ENCODE results near the gene C1orf53.
"Not testable (repeated sequence)": the region's sequence is repeated elsewhere in the genome, so short reads cannot be mapped to it uniquely, and the experiment has no call there.

C1orf53 gene

GRCh38 chr1:197922070-197922390 is 19.6 kb downstream of the C1orf53 start:
- peak; percentile 54 for DNase-seq

DNA sequence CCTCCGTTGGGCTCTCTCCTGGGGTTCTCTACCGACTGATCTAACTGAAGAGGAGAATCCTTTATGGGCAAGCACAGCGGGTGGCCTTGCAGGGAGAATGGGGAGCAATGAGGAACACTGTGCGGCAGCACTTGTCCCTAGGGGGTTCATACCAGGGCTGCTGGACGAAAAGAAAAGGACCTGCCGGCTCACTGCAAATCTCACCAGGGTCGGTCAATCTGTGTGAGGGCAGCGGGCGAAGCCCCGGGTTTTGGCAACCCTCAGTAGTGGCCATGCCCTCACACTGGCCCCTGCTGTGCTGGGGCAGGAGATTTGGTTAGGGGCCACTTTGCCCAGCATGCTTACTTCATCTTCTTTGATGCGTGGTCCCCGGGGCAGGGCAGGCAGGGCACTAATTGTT is 20.6 kb downstream of the C1orf53 start:
- peak; percentile 83 for DNase-seq

- peak; percentile 32 for DNase-seq
These were observed 22.2 kb downstream of the C1orf53 start for GRCh38 chr1:197924516-197925123.

DNA sequence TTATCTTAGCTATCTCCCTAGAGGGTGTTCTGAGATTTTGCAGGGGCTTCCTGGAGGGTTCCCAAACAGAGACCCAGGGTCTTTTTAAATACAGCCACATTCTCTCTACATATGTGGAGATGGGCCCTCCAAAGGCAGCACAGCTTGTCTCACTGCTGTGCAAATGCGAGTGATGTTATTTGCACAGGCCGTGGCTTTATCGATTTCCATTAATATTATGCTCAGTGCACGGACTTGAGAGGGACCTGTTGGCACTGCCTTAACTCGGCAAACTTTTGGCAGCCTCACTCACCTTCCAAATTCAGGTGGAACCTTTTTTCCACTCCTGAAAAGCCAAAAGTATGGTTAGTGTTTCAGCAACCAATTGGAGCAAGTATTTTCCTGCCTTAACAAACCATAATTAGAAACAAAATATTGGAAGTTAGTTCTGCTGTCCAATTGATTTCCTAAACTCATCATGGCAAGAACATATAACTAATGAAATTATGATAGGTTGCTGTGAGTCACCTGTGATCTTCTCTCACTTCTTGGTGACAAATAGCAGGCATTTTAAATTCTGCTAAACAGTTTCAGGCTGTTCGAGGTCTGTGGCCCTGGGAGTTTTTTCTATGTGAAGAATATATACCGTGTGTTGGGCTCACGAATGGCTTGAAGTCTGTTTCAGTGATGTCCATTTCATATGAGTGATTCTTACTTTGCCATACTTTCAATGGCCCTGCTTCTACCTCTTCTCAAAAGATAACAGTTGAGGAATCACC is 25.7 kb downstream of the C1orf53 start:
- no peak for DNase-seq

DNA sequence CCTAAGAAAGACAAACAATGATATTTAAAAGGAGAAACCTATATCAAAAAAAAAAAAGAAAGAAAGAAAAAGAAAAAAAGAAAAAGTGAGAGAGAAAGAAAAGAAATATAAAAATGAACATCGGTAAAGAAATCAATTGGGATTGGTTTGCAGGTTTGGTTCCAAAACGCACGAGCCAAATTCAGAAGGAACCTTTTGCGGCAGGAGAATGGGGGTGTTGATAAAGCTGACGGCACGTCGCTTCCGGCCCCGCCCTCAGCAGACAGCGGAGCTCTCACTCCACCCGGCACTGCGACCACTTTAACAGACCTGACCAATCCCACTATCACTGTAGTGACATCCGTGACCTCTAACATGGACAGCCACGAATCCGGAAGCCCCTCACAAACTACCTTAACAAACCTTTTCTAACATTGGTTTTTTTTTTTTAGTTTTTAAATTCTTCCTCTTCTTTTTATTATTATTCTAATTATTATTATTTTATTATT is 26.5 kb downstream of the C1orf53 start:
- DNase-seq, result no peak

GRCh38 chr1:197933016-197933415 is 30.6 kb downstream of the C1orf53 start:
- no peak for DNase-seq

DNA sequence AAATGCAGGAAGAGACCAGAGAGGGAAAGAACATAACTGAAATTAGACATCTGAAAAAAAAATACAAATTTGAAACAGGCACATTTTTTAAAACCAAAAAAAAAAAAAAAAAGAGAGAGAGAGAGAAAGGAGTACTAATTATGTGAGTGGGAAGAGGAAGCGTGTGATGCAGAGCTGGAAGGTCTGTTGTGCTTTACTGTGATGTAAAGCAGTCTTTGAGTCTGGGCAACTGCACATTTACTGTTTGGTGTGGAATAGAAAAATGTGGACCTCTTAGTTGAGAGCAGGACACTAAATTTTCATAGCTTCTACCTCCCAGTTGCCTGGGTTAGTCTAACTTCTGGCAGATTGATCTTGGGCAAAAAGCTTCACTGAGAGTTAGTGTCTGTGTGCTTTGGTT is 31.2 kb downstream of the C1orf53 start:
- DNase-seq, result no peak

- no peak for DNase-seq
These were observed 35.0 kb downstream of the C1orf53 start for GRCh38 chr1:197937381-197937780.

GRCh38 chr1:197937892-197938291 is 35.5 kb downstream of the C1orf53 start:
- no peak for DNase-seq

GRCh38 chr1:197939159-197939980 is 36.9 kb downstream of the C1orf53 start:
- not testable (repeated sequence) for DNase-seq

GRCh38 chr1:197942042-197942441 is 39.6 kb downstream of the C1orf53 start:
- DNase-seq, result no peak

- no peak for DNase-seq
These were observed 42.1 kb downstream of the C1orf53 start for GRCh38 chr1:197944485-197944884.

GRCh38 chr1:197948926-197949899 is 46.8 kb downstream of the C1orf53 start:
- no peak for DNase-seq

DNA sequence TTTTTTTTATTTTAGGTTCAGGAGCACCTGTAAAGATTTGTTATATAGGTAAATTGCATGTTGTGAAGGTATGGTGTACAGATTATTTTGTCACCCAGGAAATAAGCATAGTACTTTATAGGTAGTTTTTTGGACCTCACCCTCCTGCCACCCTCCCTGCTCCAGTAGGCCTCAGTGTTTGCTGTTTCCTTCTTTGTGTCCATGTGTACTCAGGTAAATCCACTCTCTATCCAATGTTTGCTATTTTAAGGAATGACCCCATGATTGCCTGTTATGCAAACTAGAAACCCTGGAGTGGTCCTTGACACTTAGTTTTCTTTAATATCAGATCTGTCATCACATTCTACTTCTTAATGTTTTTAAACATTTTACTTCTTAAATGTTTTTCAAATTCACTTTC is 48.7 kb downstream of the C1orf53 start:
- DNase-seq, result no peak

DNA sequence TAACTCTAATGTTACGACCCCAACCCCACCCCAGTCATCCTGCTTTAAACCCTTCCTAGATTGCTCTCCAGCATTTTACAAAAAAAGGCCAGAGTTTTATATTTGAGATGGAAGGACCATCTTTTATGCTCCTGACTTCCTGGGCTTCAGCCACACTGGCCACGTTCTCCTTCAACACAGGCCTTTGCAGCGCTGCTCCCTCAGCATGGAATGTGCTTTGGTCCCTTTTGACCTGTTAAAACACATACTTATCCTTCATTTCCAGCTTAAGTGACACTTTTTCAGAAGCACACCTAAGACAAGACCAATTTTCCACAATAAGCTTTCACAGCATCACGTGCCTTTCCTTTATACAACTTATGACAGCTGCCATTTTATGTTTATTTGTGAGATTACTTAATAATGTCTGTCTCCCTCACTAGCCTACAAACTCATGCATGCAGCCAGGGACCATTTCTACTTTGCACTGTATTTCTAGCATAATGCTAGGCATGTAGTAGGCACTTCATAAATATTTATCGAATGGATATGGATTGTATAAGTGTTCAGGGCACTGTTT is 49.3 kb downstream of the C1orf53 start:
- no peak for DNase-seq

GRCh38 chr1:197953472-197953871 is 51.0 kb downstream of the C1orf53 start:
- DNase-seq, result not testable (repeated sequence)

GRCh38 chr1:197954718-197955418 is 52.4 kb downstream of the C1orf53 start:
- DNase-seq, result no peak

DNA sequence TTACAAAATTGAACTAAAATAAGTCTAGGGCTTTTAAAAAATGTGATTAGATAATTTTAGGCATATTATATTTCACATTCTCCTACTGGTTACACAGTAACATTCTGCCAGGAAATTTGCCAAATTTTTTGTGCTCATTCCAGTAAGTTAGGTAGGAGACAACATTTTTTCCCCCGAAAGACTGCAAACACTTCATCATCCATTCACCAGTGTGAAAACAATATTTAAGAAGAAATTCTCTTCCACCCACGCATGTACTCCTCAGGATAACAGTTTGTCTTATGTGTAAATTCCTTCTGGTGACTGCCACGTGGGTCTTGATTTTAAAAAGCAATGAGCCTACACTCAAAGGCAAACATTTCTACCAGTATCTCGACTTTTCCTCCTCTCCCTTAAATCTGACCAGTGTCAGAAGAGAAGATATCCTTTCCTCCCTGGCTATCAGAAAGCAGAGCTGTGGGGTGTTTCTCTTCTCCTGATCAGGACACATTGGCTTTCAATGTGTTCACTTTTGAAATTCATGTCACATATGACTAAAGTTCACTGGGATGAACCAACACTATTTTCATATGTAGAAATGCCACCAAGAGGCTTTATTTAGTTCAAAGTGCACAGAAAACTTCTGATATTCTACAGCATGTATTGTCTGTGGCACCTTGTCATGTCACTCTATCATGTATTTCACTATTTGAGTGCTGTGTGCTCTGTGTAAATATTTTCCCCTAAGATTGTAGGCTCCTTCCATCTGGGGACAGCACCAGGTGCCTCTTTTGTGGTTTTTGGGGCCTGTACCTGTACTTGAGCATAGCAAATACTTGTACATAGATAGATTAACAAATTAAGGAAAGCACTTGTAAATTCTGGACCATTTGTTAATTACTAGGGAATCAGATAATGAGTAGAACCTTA is 53.3 kb downstream of the C1orf53 start:
- no peak for DNase-seq

Data from retina (tissue), 1 donor.